Nephron (organoid): Measurements from ENCODE around the gene SLC17A5.
A peak's percentile ranks its signal among the peaks of the same experiment; 100 is the strongest.

Experiments
- H3K27ac Mint-ChIP-seq, 3 experiments: 2 replicates each; pipeline ENCODE4 v1.8.0; 2020; ENCODE audit warnings: mixed read lengths in 3 of 3, mild to moderate bottlenecking in 2 of 3, moderate library complexity in 1 of 3
- H3K27me3 Mint-ChIP-seq: 2 replicates; pipeline ENCODE4 v1.8.0; 2021; ENCODE audit warnings: low read depth, mild to moderate bottlenecking, moderate library complexity, mixed read lengths
- H3K36me3 Mint-ChIP-seq: 2 replicates; pipeline ENCODE4 v1.8.0; 2020; ENCODE audit warnings: low read depth, mixed read lengths
- H3K4me1 Mint-ChIP-seq: 2 replicates; pipeline ENCODE4 v1.8.0; 2020; ENCODE audit warnings: mixed read lengths
- H3K4me3 Mint-ChIP-seq, 3 experiments: 2 replicates each; pipeline ENCODE4 v1.8.0; 2020; ENCODE audit warnings: mild to moderate bottlenecking in 3 of 3, mixed read lengths in 3 of 3, moderate library complexity in 2 of 3
- H3K9me3 Mint-ChIP-seq: 2 replicates; pipeline ENCODE4 v1.8.0; 2020; ENCODE audit warnings: mixed read lengths
- CTCF ChIP-seq, 3 experiments: fragments of 200-600 bp; sonication (generic); IDR thresholded peaks; one replicate each; pipeline ENCODE4 v1.5.0; 2021; ENCODE audit warnings: antibody characterized with exemption in 3 of 3; ENCODE audit not compliant: unreplicated experiment in 3 of 3

Gene SLC17A5

DNA sequence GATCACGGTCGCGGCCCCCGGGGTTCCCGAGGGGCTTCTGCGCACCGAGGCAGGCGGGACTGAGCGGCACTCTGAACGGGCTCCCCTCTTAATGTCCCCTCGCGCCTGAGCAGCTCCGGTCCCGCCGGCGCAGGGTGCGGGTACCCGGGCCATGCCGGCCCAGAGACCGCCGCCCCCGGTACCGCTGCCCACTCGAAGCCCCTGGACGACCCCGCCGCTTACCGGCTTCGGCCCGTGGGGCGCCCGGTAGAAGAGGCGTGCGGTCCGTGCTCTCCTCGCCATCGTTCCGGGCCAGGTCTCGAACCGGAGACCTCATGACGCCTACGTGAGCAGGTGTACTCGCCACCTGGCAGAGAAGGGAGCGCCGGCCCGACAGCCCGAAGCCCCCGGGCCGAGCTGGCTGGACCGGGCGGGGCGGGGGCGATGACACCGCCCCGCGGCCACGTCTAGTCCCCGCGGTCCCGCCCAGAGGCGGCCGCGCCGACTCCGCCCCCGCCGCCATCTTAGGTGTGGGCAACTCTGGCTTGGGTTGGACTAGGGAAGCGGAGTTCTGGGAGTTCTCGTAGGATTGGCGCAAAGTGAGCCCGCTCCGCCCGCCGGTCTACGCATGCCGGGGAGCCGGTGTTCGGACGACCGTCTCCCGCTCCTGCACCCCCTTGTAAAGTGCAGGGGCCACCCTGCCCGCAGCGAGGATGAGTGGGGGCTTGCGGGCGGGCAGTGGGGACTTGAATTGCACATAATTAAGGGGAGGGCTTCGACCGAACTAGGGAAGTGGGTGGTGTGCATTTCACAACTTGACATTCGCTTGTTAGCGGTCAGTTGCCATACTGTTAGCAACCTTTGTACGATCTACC, at the start of gene SLC17A5:
SLC17A5 (minus strand) TSS at position 422 of the 854 bp plus-strand sequence; CDS start at position 316, 106 bp downstream.
- H3K4me1 Mint-ChIP-seq, result peaks cover 34% of the 10 kb centered on the region

DNA sequence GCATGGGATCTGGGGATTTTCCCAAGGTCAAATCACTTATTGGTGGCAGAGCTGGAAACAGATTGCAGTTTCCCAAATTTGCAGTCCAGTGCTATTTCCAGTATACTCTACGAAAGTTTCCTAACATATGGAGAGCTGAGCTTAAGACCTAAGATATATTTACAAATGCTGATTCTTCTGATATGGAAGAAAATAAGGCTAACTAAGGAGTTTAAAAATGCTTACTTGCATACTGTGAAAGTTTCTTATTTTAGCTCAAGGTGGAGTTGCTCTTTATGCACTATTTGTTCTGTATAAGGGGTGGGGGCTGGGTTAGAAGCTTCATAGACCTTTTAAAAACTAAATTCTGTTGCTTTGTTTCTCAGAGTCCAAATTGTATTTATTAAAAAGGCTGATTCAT, 49.7 kb upstream of the SLC17A5 start:
- Mint-ChIP-seq H3K27ac (no peak overlapping the region), H3K4me3 (no peak overlapping the region), H3K9me3 (no peaks in the 10 kb centered on the region), H3K36me3 (no peaks in the 10 kb centered on the region), H3K27me3 (no peaks in the 10 kb centered on the region), H3K4me1 (peaks cover 6% of the 10 kb centered on the region)
- TF ChIP-seq CTCF (IDR thresholded peaks at IDR 0.05; ENCODE audit: unreplicated experiment in 3 of 3), result no peak

More for the DNA sequence above, at the start of gene SLC17A5:
- TF ChIP-seq CTCF (IDR thresholded peaks at IDR 0.05; ENCODE audit: unreplicated experiment in 3 of 3), result no peak
- H3K27me3 Mint-ChIP-seq, result no peaks in the 10 kb centered on the region
- peak within 1 kb of the TSS; percentile 96 to 99 (median 98) for H3K4me3 Mint-ChIP-seq
- peaks cover 5% of the 10 kb centered on the region for H3K36me3 Mint-ChIP-seq
- H3K9me3 Mint-ChIP-seq, result no peaks in the 10 kb centered on the region
- peak within 1 kb of the TSS; percentile 95 to 99 (median 96) for H3K27ac Mint-ChIP-seq

GRCh38 chr6:73702444-73702843, 48.7 kb upstream of the SLC17A5 start:
- no peak overlapping the region for H3K27ac Mint-ChIP-seq
- H3K9me3 Mint-ChIP-seq, result no peaks in the 10 kb centered on the region
- H3K4me3 Mint-ChIP-seq, result no peak overlapping the region

DNA sequence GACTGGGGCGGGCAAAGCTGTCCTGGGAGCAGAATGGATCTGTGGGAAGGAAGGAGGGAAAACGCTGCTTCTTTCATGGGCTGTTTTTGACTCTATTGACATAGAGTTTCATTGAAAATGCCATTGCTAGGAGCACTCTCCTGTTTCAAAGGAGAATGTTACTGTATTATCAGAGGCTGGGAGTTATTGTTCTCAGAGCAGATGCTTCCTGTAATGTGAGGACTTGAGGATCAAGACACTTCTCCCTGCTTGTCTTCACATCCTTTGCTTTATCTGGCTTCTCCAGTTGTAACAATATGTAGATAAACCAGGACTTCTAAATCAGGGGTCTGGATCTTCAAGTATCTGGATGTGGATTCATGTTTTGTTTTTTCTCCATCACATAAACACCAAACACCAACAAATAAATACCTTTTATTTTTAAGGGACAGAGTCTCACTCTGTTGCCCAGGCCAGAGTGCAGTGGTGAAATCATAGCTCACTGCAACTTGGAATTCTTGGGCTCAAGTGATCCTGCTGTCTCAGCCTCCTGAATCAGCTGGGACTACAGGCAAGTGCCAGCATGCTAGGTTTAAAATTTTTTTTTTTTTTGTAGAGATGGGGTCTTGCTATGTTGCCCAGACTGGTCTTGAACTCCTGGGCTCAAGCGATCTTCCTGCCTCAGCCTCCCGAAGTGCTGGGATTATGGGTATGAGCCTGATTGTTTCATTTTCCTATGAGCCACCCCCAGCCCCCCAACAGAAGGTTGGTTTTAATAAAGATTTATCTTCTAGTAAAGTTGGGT, 46.1 kb upstream of the SLC17A5 start:
- Mint-ChIP-seq H3K27me3 (peaks cover 4% of the 10 kb centered on the region), H3K4me1 (peaks cover 27% of the 10 kb centered on the region), H3K9me3 (no peaks in the 10 kb centered on the region), H3K4me3 (no peak overlapping the region), H3K36me3 (no peaks in the 10 kb centered on the region), H3K27ac (peak overlapping the region in 1 of 3 experiments; percentile 46)
- TF ChIP-seq CTCF (IDR thresholded peaks at IDR 0.05; ENCODE audit: unreplicated experiment in 3 of 3), result no peak

More at GRCh38 chr6:73702444-73702843, 48.7 kb upstream of the SLC17A5 start:
- peaks cover 6% of the 10 kb centered on the region for H3K4me1 Mint-ChIP-seq
- no peak for TF ChIP-seq CTCF (IDR thresholded peaks at IDR 0.05; ENCODE audit: unreplicated experiment in 3 of 3)
- no peaks in the 10 kb centered on the region for H3K27me3 Mint-ChIP-seq
- no peaks in the 10 kb centered on the region for H3K36me3 Mint-ChIP-seq

DNA sequence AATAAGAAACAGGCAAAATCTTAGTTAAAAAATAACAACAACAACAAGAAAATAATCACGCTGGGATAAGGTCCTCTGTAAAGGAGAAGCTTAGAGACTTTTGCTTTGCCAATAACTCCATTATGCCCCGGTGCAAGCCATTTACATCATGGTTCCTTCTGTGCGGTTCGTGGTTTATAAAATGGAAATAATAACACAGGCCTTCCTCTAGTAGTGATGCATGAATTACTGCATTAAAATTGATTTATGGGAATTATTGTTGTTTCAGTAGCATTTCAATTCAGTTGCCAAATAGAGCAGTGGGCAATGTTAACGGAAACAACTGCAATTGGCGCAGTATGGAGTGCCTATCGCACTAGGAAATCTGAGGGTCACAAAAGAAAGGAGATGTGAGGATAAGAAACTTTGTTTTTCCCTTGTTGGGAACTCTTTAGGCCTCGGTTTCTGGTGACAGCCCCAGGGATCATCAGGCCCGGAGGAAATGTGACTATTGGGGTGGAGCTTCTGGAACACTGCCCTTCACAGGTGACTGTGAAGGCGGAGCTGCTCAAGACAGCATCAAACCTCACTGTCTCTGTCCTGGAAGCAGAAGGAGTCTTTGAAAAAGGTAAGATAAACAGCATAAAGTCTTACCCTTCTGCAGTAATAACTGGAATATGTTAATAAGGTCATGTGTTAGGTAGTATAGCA, 43.3 kb upstream of the SLC17A5 start:
- Mint-ChIP-seq H3K4me3 (peak overlapping the region; percentile 3 to 93 (median 40)), H3K27me3 (peaks cover 4% of the 10 kb centered on the region), H3K36me3 (no peaks in the 10 kb centered on the region), H3K9me3 (no peaks in the 10 kb centered on the region), H3K4me1 (peaks cover 30% of the 10 kb centered on the region), H3K27ac (peak overlapping the region in 1 of 3 experiments; percentile 94)
- no peak for TF ChIP-seq CTCF (IDR thresholded peaks at IDR 0.05; ENCODE audit: unreplicated experiment in 3 of 3)
